DND-41 (cell line): ENCODE results near the gene CMTM3.
"Not testable (repeated sequence)": the region's sequence is repeated elsewhere in the genome, so short reads cannot be mapped to it uniquely, and the experiment has no call there.

ENCODE experiments used
- ATAC-seq: fragments of 200-7000 bp; cut with Tn5 transposase; 3 replicates; pipeline ENCODE4 v1.9.1; 2021; ENCODE audit warnings: low read depth; ENCODE audit not compliant: insufficient read depth
- DNase-seq: peaks from one replicate; pipeline ENCODE4 v3.0.0-alpha.2; 2020
- H2AFZ ChIP-seq: 2 replicates; pipeline ENCODE4 v1.6.0; 2012; ENCODE audit warnings: low read depth, low read length
- H3K27ac ChIP-seq: 2 replicates; pipeline ENCODE4 v1.5.1; 2012; ENCODE audit warnings: low read length, inconsistent platforms
- H3K27me3 ChIP-seq: fragments of 200-600 bp; sonication (generic); 2 replicates; pipeline ENCODE4 v1.6.0; 2012; ENCODE audit warnings: low read length, mild to moderate bottlenecking, inconsistent platforms; ENCODE audit not compliant: insufficient read depth, poor library complexity
- H3K36me3 ChIP-seq: 2 replicates; pipeline ENCODE4 v1.5.1; 2012; ENCODE audit warnings: low read length, inconsistent platforms; ENCODE audit not compliant: insufficient read depth
- H3K4me1 ChIP-seq: 2 replicates; pipeline ENCODE4 v1.5.1; 2012; ENCODE audit warnings: mild to moderate bottlenecking, low read length; ENCODE audit not compliant: insufficient read depth
- H3K4me2 ChIP-seq: 2 replicates; pipeline ENCODE4 v1.6.0; 2012; ENCODE audit warnings: mild to moderate bottlenecking, moderate library complexity, low read length, inconsistent platforms; ENCODE audit not compliant: insufficient read depth
- H3K4me3 ChIP-seq, 2 experiments: fragments of 200-600 bp in 1 of 2; shearing (Covaris generic) in 1 of 2; 2 replicates each; pipeline ENCODE4 v1.5.1; 2012 to 2016; ENCODE audit warnings: inconsistent platforms in 2 of 2, low read length in 2 of 2, mild to moderate bottlenecking in 2 of 2, low read depth in 1 of 2, moderate library complexity in 1 of 2
- H3K79me2 ChIP-seq: 2 replicates; pipeline ENCODE4 v1.6.0; 2012; ENCODE audit warnings: low read length, inconsistent platforms; ENCODE audit not compliant: insufficient read depth
- H3K9ac ChIP-seq: 2 replicates; pipeline ENCODE4 v1.6.0; 2012; ENCODE audit warnings: low read depth, mild to moderate bottlenecking, inconsistent platforms, low read length, moderate library complexity
- H3K9me3 ChIP-seq: 2 replicates; pipeline ENCODE4 v1.5.1; 2012; ENCODE audit warnings: low read length, moderate library complexity, mild to moderate bottlenecking, inconsistent platforms; ENCODE audit not compliant: insufficient read depth, severe bottlenecking
- H4K20me1 ChIP-seq: 2 replicates; pipeline ENCODE4 v1.6.0; 2012; ENCODE audit warnings: low read length; ENCODE audit not compliant: insufficient read depth
- CTCF ChIP-seq: IDR thresholded peaks from 2 replicates; pipeline ENCODE4 v1.5.1; 2012; ENCODE audit warnings: borderline replicate concordance, low read length, moderate library complexity, mild to moderate bottlenecking; ENCODE audit not compliant: poor library complexity, severe bottlenecking; ENCODE audit errors: extremely low read depth
- EZH2 ChIP-seq: IDR thresholded peaks from 3 replicates; pipeline ENCODE4 v1.6.1; 2012; ENCODE audit warnings: borderline replicate concordance, low read depth, mild to moderate bottlenecking, moderate library complexity, low read length, inconsistent platforms; ENCODE audit not compliant: severe bottlenecking

The CMTM3 gene

DNA sequence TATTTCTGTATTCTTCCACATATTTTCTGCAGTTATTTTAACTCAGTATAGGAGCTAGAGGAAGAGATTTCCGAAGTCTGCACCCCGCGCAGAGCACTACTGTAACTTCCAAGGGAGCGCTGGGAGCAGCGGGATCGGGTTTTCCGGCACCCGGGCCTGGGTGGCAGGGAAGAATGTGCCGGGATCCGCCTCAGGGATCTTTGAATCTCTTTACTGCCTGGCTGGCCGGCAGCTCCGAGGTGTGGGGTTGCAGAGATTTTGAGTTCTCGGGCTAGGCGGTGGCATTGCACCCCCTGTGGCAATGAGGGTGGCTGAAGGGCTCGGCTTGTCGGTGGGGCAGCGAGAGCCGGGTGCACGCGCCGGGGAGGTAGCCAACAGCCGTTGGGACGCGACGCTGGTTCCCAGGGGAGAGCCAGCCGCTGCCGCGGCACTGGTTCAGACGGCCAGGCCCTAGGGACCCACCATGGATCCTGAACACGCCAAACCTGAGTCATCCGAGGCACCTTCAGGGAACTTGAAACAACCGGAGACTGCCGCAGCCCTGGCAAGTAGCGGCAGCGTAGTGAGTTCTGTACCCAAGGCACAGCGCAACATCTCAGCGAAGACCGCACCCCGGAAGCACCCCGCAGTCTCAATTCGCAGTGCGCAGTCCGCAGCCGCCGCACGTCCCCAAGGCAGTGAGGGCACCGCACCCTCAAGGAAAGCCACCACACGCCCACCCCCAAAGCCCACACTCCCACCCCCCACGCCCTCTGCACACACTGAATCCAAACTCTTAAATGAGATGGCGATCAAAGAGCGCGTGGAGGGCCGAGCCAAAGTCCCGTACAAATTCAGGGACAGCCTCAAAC, 38.2 kb upstream of the CMTM3 start, which contains the start of gene CMTM1:
Gene CMTM1, plus strand, starts transcription at position 389 of the 851 bp plus-strand sequence. Its CDS starts 75 bp downstream, at position 464.
- Histone ChIP-seq H3K4me1 (peaks cover 18% of the 10 kb centered on the region), H3K9ac (no peak within 1 kb of the TSS), H3K27me3 (no peaks in the 10 kb centered on the region), H2AFZ (no peak within 1 kb of the TSS), H4K20me1 (peaks cover 22% of the 10 kb centered on the region), H3K4me3 (no peak within 1 kb of the TSS), H3K27ac (no peak within 1 kb of the TSS), H3K4me2 (no peak within 1 kb of the TSS), H3K36me3 (peaks cover 66% of the 10 kb centered on the region), H3K9me3 (no peaks in the 10 kb centered on the region), H3K79me2 (peaks cover 44% of the 10 kb centered on the region)
- no peak for DNase-seq
- TF ChIP-seq EZH2 (no peak), CTCF (no peak)
- no peak for ATAC-seq

DNA sequence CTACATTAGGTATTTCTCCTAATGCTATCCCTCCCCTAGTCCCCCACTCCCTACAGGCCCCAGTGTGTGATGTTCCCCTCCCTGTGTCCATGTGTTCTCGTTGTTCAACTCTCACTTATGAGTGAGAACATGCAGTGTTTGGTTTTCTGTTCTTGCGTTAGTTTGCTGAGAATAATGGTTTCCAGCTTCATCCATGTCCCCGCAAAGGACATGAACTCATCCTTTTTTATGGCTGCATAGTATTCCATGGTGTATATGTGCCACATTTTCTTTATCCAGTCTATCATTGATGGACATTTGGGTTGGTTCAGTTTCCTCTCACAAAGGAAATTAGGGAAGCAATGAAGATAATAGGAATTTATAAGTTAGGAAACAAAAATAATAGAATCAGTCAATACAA, 37.2 kb upstream of the CMTM3 start:
- H3K9ac ChIP-seq, H3K9me3 ChIP-seq, H3K27me3 ChIP-seq, H3K4me1 ChIP-seq, H2AFZ ChIP-seq, H3K27ac ChIP-seq, H3K4me3 ChIP-seq, DNase-seq, H3K4me2 ChIP-seq, ATAC-seq: not testable (repeated sequence)
- H3K36me3 ChIP-seq: peaks cover 60% of the 10 kb centered on the region
- peaks cover 22% of the 10 kb centered on the region for H4K20me1 ChIP-seq
- H3K79me2 ChIP-seq: peaks cover 34% of the 10 kb centered on the region

- Histone ChIP-seq H2AFZ (no peak overlapping the region), H3K4me3 (no peak overlapping the region), H4K20me1 (peaks cover 19% of the 10 kb centered on the region), H3K9ac (no peak overlapping the region), H3K79me2 (peaks cover 23% of the 10 kb centered on the region), H3K4me2 (no peak overlapping the region), H3K4me1 (no peaks in the 10 kb centered on the region), H3K9me3 (no peaks in the 10 kb centered on the region), H3K27ac (no peak overlapping the region), H3K36me3 (peaks cover 50% of the 10 kb centered on the region), H3K27me3 (no peaks in the 10 kb centered on the region)
- TF ChIP-seq CTCF (no peak), EZH2 (no peak)
- DNase-seq (no peak), ATAC-seq (no peak)
Observed at GRCh38 chr16:66568355-66568754, 36.1 kb upstream of the CMTM3 start.

DNA sequence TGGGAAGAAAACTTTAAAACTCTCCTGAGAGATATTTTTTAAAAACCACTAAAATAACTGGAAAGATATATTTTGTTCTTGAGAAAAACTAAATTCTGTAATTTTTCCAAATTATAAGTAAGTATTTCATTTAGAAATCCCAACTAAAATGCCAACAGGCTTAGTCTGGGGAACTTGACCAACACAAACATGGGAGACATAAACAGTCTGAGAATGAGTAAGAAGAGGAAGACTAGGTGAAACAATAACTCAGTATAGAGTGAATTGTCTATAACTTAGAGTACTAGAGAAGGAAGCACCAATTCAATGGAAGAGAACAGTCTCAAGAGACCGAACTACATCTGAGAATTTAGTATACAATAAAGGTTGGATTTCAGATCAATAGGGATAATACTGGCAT, 35.4 kb upstream of the CMTM3 start:
- Histone ChIP-seq H3K27ac (no peak overlapping the region), H4K20me1 (peaks cover 14% of the 10 kb centered on the region), H3K4me2 (no peak overlapping the region), H2AFZ (no peak overlapping the region), H3K27me3 (no peaks in the 10 kb centered on the region), H3K4me3 (no peak overlapping the region), H3K79me2 (peaks cover 16% of the 10 kb centered on the region), H3K9me3 (no peaks in the 10 kb centered on the region), H3K4me1 (no peaks in the 10 kb centered on the region), H3K36me3 (peaks cover 42% of the 10 kb centered on the region), H3K9ac (no peak overlapping the region)
- ATAC-seq (no peak), DNase-seq (no peak)
- no peak for TF ChIP-seq EZH2
- TF ChIP-seq CTCF: no peak
